GM12891 (cell line): ENCODE measurements around the gene TBC1D22A.

Experiments
- PAX5 ChIP-seq: IDR thresholded peaks from 2 replicates; pipeline ENCODE4 v1.6.1; 2011; ENCODE audit warnings: low read length, moderate library complexity, mild to moderate bottlenecking; ENCODE audit not compliant: insufficient read depth, severe bottlenecking
- POLR2A ChIP-seq: IDR thresholded peaks from 2 replicates; pipeline ENCODE4 v1.6.1; 2011; ENCODE audit warnings: low read depth, low read length, control low read depth
- POLR2AphosphoS5 ChIP-seq: IDR thresholded peaks from 2 replicates; pipeline ENCODE4 v1.6.1; 2011; ENCODE audit warnings: low read depth, low read length, control low read depth
- TAF1 ChIP-seq: IDR thresholded peaks from 2 replicates; pipeline ENCODE4 v1.6.1; 2011; ENCODE audit warnings: low read depth, low read length, control low read depth

DNA sequence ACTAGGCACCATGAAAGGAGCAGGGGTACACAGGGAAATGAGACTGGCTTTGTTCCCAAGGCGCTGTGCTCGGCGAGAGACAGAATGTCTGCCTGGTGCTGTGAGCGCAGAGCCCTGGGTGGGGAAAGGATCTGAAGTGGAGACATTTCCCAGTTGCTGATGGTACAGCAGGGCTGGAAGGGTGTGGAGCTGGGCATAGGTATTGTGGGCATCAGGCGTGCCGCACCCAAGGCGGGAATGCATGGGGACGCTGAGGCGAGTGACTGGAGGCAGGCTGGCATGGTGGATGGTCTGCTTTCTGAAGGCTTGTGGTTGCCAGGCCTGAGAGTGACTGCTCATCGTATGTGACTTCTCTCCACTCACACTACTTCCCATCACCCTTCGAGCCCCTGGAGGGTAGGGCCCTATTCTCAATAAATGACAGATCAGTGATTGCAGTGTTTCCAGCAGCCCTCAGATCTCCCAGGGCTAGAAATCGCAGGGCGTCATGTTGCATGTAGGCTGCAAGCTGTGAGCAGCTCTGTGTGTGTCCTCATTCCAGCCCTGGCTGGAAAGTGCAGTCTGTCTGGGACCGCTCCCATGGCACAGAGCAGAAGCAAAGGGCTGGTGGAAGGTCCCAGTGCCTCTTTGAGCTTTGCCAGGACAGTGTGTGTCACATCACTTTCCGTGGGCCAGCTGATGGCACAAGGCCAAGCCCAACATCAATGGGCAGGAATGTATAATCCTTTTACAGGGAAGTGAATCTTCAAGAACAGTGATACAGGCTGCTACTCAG is 67.7 kb downstream of the TBC1D22A start:
- no peak for TF ChIP-seq POLR2A
- no peak for TF ChIP-seq POLR2AphosphoS5
- no peak for TF ChIP-seq TAF1
- no peak for TF ChIP-seq PAX5
